ENCODE measurements around the gene EGFL6.

The EGFL6 gene

DNA sequence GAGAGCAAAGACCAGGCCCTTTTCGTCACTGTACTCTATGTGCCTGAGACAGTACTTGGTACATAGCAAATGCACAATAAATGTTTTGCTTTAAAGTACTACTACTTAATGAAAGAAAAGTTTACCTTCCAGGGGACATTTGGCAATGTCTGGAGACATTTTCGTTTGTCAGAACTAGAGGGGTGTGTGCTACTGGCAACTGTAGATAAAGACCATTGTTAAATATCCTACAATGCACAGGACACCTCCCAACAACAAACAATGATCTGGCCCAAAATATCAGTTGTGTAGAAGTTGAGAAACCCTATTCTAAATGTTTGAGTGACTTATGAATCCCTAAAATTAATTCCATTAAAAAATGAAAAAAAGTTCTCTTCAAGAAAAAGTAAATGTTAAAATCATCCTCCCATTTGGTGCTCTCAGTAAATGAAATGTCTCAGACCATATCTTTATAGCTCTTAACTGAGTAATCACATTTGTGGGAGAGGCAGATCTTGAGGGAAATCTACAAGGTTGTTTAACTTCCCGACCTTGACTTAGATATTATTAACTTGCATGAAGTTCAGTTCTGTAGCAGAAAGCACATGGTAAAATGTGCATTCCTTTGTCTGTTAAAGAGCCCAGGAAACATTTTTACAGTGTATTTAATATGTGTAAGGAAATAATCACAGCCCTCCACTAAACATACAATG is 18.5 kb downstream of the EGFL6 start:
- DNase-seq (ENCODE audit: low spot score): no peak
- TF ChIP-seq CTCF (IDR thresholded peaks at IDR 0.05; ENCODE audit: extremely low read depth, missing control alignments): no peak

DNA sequence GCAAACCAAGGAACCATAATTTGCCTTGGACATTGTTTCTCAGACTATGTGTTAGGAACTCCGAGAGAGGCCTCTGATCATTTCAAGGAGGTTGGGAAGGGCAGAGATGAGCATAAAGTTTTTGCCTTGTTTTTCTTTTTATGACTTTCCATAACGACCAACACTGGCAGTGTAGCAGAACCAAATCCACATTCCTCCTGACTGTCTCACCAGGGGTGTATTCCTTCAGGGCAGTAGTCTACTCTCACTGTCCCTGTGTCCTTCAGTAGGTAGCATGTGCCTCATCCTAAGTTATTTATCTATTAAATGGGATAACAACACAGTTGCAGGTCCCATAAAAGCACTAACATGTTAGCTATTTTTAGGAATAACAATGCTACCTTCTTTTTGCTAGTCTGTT is 20.8 kb downstream of the EGFL6 start:
- no peak for DNase-seq (ENCODE audit: low spot score)
- no peak for TF ChIP-seq CTCF (IDR thresholded peaks at IDR 0.05; ENCODE audit: extremely low read depth, missing control alignments)

GRCh38 chrX:13590914-13591313 is 21.5 kb downstream of the EGFL6 start:
- TF ChIP-seq CTCF (IDR thresholded peaks at IDR 0.05; ENCODE audit: extremely low read depth, missing control alignments): no peak
- DNase-seq (ENCODE audit: low spot score): no peak

GRCh38 chrX:13597874-13598273 is 28.5 kb downstream of the EGFL6 start:
- no peak for TF ChIP-seq CTCF (IDR thresholded peaks at IDR 0.05; ENCODE audit: extremely low read depth, missing control alignments)
- DNase-seq (ENCODE audit: low spot score): no peak

GRCh38 chrX:13598877-13599276 is 29.5 kb downstream of the EGFL6 start:
- no peak for DNase-seq (ENCODE audit: low spot score)
- TF ChIP-seq CTCF (IDR thresholded peaks at IDR 0.05; ENCODE audit: extremely low read depth, missing control alignments): no peak

GRCh38 chrX:13599491-13599890 is 30.1 kb downstream of the EGFL6 start:
- no peak for DNase-seq (ENCODE audit: low spot score)
- no peak for TF ChIP-seq CTCF (IDR thresholded peaks at IDR 0.05; ENCODE audit: extremely low read depth, missing control alignments)

GRCh38 chrX:13605611-13606010 is 36.2 kb downstream of the EGFL6 start:
- TF ChIP-seq CTCF (IDR thresholded peaks at IDR 0.05; ENCODE audit: extremely low read depth, missing control alignments): no peak
- no peak for DNase-seq (ENCODE audit: low spot score)

Measured in GM20000 (cell line).